Measurements from ENCODE around the gene ZGPAT. TPM values are rescaled to one million over a fixed set of nuclear protein-coding genes. Genes with fewer than 3 reads are reported as not detected.

Gene ZGPAT
- total RNA-seq, 1 donor from 2014 or later, result 50.4 TPM

GRCh38 chr20:63777614-63778013 is 69.8 kb downstream of the ZGPAT start:
- intact Hi-C loops (cut with micrococcal nuclease), result no loop called here

GRCh38 chr20:63778034-63778752 is 70.4 kb downstream of the ZGPAT start:
- intact Hi-C loops (cut with micrococcal nuclease), result no loop called here

DNA sequence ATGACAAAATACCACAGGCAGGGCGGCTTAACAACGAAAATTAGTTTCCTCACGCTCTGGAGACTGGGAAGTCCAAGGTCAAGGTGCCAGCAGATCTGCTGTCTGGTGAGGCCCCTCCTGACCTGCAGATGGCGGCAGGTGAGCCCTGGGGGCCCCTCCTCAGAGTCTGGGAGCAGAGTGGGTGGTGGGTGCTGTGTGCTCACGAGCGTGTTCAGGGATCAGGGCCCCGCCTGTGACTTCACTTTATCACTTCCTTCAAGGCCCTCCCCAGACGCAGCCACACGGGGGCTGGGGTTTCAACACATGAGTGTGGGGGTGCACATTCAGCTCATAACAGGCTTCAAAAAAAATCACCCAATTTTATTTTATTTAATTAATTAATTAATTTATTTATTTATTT is 71.0 kb downstream of the ZGPAT start:
- intact Hi-C loops (cut with micrococcal nuclease), result no loop called here

DNA sequence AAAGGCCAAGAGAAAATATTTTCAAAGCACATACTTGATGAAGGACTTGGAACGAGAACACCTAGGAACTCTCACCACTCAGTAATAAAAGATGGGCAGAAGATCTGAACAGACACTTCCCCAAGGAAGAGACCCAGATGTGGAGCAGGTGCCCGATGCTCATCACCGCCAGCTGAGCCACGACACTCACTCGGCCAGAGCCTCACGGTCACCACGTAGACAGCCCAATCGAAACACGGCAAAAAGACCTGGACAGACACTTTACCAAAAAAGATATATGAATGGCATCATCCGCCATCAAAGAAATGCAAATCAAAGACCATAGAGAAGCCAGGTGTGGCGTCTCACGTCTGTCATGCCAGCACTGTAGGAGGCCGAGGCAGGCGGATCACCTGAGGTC is 73.3 kb downstream of the ZGPAT start:
- intact Hi-C loops (cut with micrococcal nuclease), result loop anchor here (10.0 kb wide), 1 partner anchor 344 kb away; no protein-coding TSS in a partner anchor

GRCh38 chr20:63782051-63782471 is 74.2 kb downstream of the ZGPAT start:
- intact Hi-C loops (cut with micrococcal nuclease), result loop anchor here (10.0 kb wide), 1 partner anchor 343 kb away; no protein-coding TSS in a partner anchor

DNA sequence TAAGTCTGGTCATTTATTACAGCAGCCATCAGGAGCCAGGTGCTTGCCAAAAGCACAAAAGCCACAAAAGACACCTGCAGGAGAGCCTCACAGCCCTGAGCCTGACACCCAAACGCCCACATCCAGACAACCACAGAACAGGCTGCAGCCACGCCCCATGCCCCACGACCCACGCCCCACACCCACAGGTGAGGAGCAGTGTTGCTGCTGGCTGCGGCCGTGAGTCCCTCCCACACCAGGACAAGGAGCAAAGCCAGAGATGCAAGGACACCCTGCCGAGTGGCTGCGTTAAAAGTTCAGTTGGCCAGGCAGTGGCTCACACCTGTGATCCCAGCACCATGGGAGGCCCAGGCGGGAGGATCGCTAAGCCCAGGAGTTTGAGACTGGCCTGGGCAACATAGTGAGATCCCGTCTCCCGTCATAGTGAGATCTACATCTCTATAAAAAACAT is 74.7 kb downstream of the ZGPAT start:
- intact Hi-C loops (cut with micrococcal nuclease), result loop anchor here (10.0 kb wide), 1 partner anchor 342 kb away; no protein-coding TSS in a partner anchor

DNA sequence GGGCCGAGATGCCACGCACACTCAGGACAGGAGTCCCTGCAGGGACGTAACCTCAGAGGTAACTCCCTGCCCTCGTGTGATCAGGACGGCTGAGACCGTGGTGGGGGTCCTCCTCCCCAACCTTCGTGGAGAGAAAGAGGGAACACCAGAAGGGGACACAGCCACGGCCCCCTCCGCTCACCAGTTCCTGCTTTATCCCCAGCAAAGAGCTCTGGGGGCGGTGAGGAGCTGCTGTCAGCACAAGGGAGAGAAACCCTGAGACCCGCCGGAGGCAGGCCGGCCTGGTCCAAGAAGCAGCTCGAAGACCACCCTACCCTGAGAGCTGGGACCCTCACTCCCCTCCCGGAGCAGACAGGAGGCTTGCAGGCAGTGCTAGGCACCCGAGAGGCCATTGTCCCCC is 76.1 kb downstream of the ZGPAT start:
- intact Hi-C loops (cut with micrococcal nuclease), result loop anchor here (10.0 kb wide), 1 partner anchor 341 kb away; no protein-coding TSS in a partner anchor

DNA sequence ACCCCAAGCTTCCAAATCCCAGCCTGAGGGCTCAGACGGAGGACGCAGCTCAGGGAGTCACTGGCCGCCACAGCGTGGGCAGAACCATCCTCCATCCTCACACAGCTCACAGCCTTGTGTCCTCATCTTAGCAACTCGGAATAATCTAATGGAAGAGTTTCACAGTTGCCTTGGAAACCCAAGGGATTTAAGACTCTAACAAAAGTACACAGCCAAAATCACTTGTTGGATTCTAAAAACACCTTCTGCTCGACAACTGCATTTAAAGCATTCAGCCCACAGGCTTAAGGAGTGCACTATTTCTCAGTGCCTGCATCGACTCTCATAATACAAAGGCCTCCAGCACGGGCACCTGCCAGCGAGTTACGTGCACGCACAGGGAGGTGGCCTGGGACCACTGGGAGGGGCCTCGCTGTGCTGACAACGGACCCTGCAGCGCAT is 77.9 kb downstream of the ZGPAT start:
- intact Hi-C loops (cut with micrococcal nuclease), result loop anchor here (1.0 to 10.0 kb wide), 5 partner anchors 11 to 339 kb away; partner anchors contain the start of gene TPD52L2

Other genes starting within 250 kb of the ZGPAT start
- gene KCNQ2, start 235.4 kb upstream of the ZGPAT start, total RNA-seq, result not detected in 2 replicates
- 1.2 and 1.6 TPM in 2 replicates for gene EEF1A2, start 209.0 kb upstream of the ZGPAT start, total RNA-seq
- gene PPDPF, start 187.3 kb upstream of the ZGPAT start, total RNA-seq, result 137 and 141 TPM in 2 replicates
- gene PTK6, start 170.7 kb upstream of the ZGPAT start, total RNA-seq, result 1.2 TPM in 2 replicates
- not detected in 2 replicates for gene SRMS, start 160.3 kb upstream of the ZGPAT start, total RNA-seq
- gene FNDC11, start 153.9 kb upstream of the ZGPAT start, total RNA-seq, result 0.27 and 0.49 TPM in 2 replicates
- 118 and 120 TPM in 2 replicates for gene HELZ2, start 133.8 kb upstream of the ZGPAT start, total RNA-seq
- 15.5 and 16.8 TPM in 2 replicates for gene GMEB2, start 80.9 kb upstream of the ZGPAT start, total RNA-seq
- 14.3 and 15.5 TPM in 2 replicates for gene STMN3, start 54.6 kb upstream of the ZGPAT start, total RNA-seq
- gene RTEL1, start 49.7 kb upstream of the ZGPAT start, total RNA-seq, result 43.1 and 47.5 TPM in 2 replicates
- gene TNFRSF6B, start 11.4 kb upstream of the ZGPAT start, total RNA-seq, result not detected in 2 replicates
- 67.0 and 74.5 TPM in 2 replicates for gene ARFRP1, start 63 bp upstream of the ZGPAT start, total RNA-seq
- 73.8 and 77.7 TPM in 2 replicates for gene LIME1, start 28.6 kb downstream of the ZGPAT start, total RNA-seq
- gene SLC2A4RG, start 31.7 kb downstream of the ZGPAT start, total RNA-seq, result 66.1 and 70.4 TPM in 2 replicates
- 0.54 and 0.61 TPM in 2 replicates for gene ZBTB46, start 123.2 kb downstream of the ZGPAT start, total RNA-seq
- not detected in 2 replicates for gene ABHD16B, start 153.5 kb downstream of the ZGPAT start, total RNA-seq
- 53.8 and 53.9 TPM in 2 replicates for gene TPD52L2, start 157.2 kb downstream of the ZGPAT start, total RNA-seq
- 58.3 and 58.4 TPM in 2 replicates for gene DNAJC5, start 187.1 kb downstream of the ZGPAT start, total RNA-seq
- gene UCKL1, start 248.4 kb downstream of the ZGPAT start, total RNA-seq, result 43.0 and 45.5 TPM in 2 replicates